ENCODE results near the gene NAA80.

- TF ChIP-seq POLR2AphosphoS5 (IDR thresholded peaks at IDR 0.05) (no peak), CTCF (IDR thresholded peaks at IDR 0.05; ENCODE audit: poor library complexity, severe bottlenecking) (no peak), EZH2 (IDR thresholded peaks at IDR 0.05; ENCODE audit: borderline replicate concordance, insufficient read depth, low read length, poor library complexity, severe bottlenecking) (no peak), MXI1 (conservative IDR thresholded peaks at IDR 0.05; ENCODE audit: poor library complexity, severe bottlenecking) (no peak), EP300 (conservative IDR thresholded peaks at IDR 0.05; ENCODE audit: poor library complexity, severe bottlenecking) (no peak), RAD21 (conservative IDR thresholded peaks at IDR 0.05) (no peak), TAF1 (IDR thresholded peaks at IDR 0.05; ENCODE audit: low read depth) (no peak), SMC3 (conservative IDR thresholded peaks at IDR 0.05; ENCODE audit: poor library complexity) (no peak)
Observed at GRCh38 chr3:50339485-50340146, 40.4 kb upstream of the NAA80 start.

Data from neural cell (in vitro differentiated cells).